ENCODE results near the gene UBE2E2.

GRCh38 chr3:23193831-23194230 lies 9.3 kb upstream of the UBE2E2 start:
- TF ChIP-seq, protein P1, sequence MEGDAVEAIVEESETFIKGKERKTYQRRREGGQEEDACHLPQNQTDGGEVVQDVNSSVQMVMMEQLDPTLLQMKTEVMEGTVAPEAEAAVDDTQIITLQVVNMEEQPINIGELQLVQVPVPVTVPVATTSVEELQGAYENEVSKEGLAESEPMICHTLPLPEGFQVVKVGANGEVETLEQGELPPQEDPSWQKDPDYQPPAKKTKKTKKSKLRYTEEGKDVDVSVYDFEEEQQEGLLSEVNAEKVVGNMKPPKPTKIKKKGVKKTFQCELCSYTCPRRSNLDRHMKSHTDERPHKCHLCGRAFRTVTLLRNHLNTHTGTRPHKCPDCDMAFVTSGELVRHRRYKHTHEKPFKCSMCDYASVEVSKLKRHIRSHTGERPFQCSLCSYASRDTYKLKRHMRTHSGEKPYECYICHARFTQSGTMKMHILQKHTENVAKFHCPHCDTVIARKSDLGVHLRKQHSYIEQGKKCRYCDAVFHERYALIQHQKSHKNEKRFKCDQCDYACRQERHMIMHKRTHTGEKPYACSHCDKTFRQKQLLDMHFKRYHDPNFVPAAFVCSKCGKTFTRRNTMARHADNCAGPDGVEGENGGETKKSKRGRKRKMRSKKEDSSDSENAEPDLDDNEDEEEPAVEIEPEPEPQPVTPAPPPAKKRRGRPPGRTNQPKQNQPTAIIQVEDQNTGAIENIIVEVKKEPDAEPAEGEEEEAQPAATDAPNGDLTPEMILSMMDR (IDR thresholded peaks at IDR 0.05; ENCODE audit: poor library complexity, severe bottlenecking), result no peak
- TF ChIP-seq RAD21 (conservative IDR thresholded peaks at IDR 0.05) (no peak), EZH2 (IDR thresholded peaks at IDR 0.05; ENCODE audit: borderline replicate concordance, insufficient read depth, low read length, poor library complexity, severe bottlenecking) (no peak), TAF1 (IDR thresholded peaks at IDR 0.05; ENCODE audit: low read depth) (no peak)
- TF ChIP-seq, protein P2, sequence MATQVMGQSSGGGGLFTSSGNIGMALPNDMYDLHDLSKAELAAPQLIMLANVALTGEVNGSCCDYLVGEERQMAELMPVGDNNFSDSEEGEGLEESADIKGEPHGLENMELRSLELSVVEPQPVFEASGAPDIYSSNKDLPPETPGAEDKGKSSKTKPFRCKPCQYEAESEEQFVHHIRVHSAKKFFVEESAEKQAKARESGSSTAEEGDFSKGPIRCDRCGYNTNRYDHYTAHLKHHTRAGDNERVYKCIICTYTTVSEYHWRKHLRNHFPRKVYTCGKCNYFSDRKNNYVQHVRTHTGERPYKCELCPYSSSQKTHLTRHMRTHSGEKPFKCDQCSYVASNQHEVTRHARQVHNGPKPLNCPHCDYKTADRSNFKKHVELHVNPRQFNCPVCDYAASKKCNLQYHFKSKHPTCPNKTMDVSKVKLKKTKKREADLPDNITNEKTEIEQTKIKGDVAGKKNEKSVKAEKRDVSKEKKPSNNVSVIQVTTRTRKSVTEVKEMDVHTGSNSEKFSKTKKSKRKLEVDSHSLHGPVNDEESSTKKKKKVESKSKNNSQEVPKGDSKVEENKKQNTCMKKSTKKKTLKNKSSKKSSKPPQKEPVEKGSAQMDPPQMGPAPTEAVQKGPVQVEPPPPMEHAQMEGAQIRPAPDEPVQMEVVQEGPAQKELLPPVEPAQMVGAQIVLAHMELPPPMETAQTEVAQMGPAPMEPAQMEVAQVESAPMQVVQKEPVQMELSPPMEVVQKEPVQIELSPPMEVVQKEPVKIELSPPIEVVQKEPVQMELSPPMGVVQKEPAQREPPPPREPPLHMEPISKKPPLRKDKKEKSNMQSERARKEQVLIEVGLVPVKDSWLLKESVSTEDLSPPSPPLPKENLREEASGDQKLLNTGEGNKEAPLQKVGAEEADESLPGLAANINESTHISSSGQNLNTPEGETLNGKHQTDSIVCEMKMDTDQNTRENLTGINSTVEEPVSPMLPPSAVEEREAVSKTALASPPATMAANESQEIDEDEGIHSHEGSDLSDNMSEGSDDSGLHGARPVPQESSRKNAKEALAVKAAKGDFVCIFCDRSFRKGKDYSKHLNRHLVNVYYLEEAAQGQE (IDR thresholded peaks at IDR 0.05; ENCODE audit: borderline replicate concordance), result no peak
